Retinal pigment epithelial cell (primary cell): ENCODE results near the gene NDEL1.

Source experiments
- DNase-seq: peaks from one replicate; pipeline ENCODE4 v3.0.0-alpha.2; 2010; ENCODE audit warnings: low read depth
- H3K4me3 ChIP-seq: 2 replicates; pipeline ENCODE4 v1.5.1; 2011; ENCODE audit warnings: mild to moderate bottlenecking, low read length, control low read depth, moderate library complexity
- CTCF ChIP-seq: conservative IDR thresholded peaks from 2 replicates; pipeline ENCODE4 v1.5.1; 2011; ENCODE audit warnings: low read depth, low read length, control low read depth, inconsistent platforms

The NDEL1 gene

GRCh38 chr17:8435245-8436168 lies at the start of gene NDEL1:
Gene NDEL1, plus strand, starts transcription at chr17:8435884. Its CDS starts 8,388 bp downstream, at chr17:8444272.
- DNase-seq: peak; percentile 90
- no peak for TF ChIP-seq CTCF
- peak within 1 kb of the TSS; percentile 82 for H3K4me3 ChIP-seq

GRCh38 chr17:8386841-8387240 lies 48.8 kb upstream of the NDEL1 start:
- DNase-seq: no peak
- no peak overlapping the region for H3K4me3 ChIP-seq
- no peak for TF ChIP-seq CTCF

- no peak overlapping the region for H3K4me3 ChIP-seq
- no peak for TF ChIP-seq CTCF
- DNase-seq: no peak
These were observed 47.6 kb upstream of the NDEL1 start for GRCh38 chr17:8387914-8388651.

GRCh38 chr17:8391711-8392110 lies 44.0 kb upstream of the NDEL1 start:
- DNase-seq: no peak
- no peak for TF ChIP-seq CTCF
- H3K4me3 ChIP-seq: no peak overlapping the region

- DNase-seq: no peak
- TF ChIP-seq CTCF: no peak
- no peak overlapping the region for H3K4me3 ChIP-seq
These were observed 43.4 kb upstream of the NDEL1 start for GRCh38 chr17:8392274-8392673.

- TF ChIP-seq CTCF: no peak
- no peak overlapping the region for H3K4me3 ChIP-seq
- no peak for DNase-seq
These were observed 42.8 kb upstream of the NDEL1 start for GRCh38 chr17:8392674-8393469.
